ENCODE measurements around the gene TMEM186.

DNA sequence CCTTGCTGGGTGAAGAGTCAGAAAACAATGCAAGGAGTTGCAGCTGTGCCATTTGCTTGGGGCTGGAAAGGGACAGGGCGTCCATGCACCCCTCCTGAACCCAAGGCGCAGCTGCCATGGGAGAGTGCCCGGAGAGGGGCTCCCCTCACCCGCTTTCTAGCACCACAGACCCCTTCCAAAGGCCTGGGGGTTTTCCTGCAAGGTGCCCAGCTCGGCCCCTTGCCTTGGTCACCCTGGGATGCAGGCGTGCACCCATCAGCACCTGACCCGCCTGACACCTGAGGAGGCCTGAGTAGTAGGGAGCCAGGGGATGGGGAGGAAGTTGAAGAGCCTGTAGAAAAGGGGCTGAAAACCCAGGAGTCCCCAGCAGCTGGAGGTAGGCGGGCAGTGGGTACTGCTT is 30.3 kb downstream of the TMEM186 start:
- TF ChIP-seq, protein P1, sequence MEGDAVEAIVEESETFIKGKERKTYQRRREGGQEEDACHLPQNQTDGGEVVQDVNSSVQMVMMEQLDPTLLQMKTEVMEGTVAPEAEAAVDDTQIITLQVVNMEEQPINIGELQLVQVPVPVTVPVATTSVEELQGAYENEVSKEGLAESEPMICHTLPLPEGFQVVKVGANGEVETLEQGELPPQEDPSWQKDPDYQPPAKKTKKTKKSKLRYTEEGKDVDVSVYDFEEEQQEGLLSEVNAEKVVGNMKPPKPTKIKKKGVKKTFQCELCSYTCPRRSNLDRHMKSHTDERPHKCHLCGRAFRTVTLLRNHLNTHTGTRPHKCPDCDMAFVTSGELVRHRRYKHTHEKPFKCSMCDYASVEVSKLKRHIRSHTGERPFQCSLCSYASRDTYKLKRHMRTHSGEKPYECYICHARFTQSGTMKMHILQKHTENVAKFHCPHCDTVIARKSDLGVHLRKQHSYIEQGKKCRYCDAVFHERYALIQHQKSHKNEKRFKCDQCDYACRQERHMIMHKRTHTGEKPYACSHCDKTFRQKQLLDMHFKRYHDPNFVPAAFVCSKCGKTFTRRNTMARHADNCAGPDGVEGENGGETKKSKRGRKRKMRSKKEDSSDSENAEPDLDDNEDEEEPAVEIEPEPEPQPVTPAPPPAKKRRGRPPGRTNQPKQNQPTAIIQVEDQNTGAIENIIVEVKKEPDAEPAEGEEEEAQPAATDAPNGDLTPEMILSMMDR (IDR thresholded peaks at IDR 0.05), result no peak
- TF ChIP-seq FOXM1 (IDR thresholded peaks at IDR 0.05; ENCODE audit: low read depth) (no peak), JUND (IDR thresholded peaks at IDR 0.05) (no peak), POLR2AphosphoS5 (IDR thresholded peaks at IDR 0.05; ENCODE audit: low read depth, low read length) (no peak), TEAD4 (IDR thresholded peaks at IDR 0.05; ENCODE audit: borderline replicate concordance, insufficient read depth) (no peak), SIN3A (IDR thresholded peaks at IDR 0.05; ENCODE audit: borderline replicate concordance, low read depth, low read length) (no peak), SMC3 (IDR thresholded peaks at IDR 0.05; ENCODE audit: low read depth, low read length) (no peak), CHD2 (IDR thresholded peaks at IDR 0.05; ENCODE audit: low read length, partially characterized antibody) (no peak), EP300 (IDR thresholded peaks at IDR 0.05; ENCODE audit: borderline replicate concordance in 1 of 2, low read depth in 1 of 2, low read length in 1 of 2) (no peak), RCOR1 (IDR thresholded peaks at IDR 0.05; ENCODE audit: low read length) (no peak)
- TF ChIP-seq, protein P2, sequence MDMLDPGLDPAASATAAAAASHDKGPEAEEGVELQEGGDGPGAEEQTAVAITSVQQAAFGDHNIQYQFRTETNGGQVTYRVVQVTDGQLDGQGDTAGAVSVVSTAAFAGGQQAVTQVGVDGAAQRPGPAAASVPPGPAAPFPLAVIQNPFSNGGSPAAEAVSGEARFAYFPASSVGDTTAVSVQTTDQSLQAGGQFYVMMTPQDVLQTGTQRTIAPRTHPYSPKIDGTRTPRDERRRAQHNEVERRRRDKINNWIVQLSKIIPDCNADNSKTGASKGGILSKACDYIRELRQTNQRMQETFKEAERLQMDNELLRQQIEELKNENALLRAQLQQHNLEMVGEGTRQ (IDR thresholded peaks at IDR 0.05; ENCODE audit: borderline replicate concordance, low read depth, low read length), result no peak
- TF ChIP-seq, protein P3, sequence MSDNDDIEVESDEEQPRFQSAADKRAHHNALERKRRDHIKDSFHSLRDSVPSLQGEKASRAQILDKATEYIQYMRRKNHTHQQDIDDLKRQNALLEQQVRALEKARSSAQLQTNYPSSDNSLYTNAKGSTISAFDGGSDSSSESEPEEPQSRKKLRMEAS (IDR thresholded peaks at IDR 0.05; ENCODE audit: low read depth), result no peak
